T-helper 9 cell (primary cell): Measurements from ENCODE around the gene PLA2G2F.

Source experiments
- DNase-seq: peaks from one replicate; pipeline ENCODE4 v3.0.0-alpha.2; 2020
- total RNA-seq, 2 donors: gene quantifications; one replicate each; lab custom pipeline; 2026; lab: John Stamatoyannopoulos, UW

The PLA2G2F gene, protein sequence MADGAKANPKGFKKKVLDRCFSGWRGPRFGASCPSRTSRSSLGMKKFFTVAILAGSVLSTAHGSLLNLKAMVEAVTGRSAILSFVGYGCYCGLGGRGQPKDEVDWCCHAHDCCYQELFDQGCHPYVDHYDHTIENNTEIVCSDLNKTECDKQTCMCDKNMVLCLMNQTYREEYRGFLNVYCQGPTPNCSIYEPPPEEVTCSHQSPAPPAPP
- total RNA-seq: 0 reads per million in 2 donors

DNA sequence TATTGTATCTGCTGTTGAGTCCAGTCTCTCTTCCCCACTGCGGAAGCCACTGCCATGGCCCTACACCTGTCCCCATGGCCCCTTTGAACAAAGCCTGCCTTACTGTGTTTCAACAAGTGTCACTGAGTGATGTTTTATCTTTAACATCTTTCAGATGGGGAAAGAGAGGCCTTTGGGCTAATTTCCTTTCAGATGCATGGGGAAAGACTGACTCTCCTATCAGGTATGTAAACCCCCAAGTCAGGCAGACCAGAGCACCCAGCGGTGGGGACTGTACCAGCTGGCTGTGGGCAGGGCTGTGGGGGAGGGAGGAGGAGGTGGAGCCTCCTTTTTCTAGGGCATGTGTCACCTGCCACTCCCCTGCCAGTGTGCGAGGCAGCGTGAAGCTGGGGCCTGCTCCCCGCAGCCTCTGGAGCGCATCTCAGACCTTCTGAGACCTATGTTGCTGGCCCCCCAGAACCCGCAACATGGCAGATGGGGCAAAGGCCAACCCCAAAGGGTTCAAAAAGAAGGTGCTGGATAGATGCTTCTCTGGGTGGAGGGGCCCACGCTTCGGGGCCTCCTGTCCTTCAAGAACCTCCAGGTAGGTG, at the start of gene PLA2G2F:
TSS of gene PLA2G2F (plus strand) at position 363 of the 590 bp plus-strand sequence. CDS start at position 468, 105 bp downstream.
- DNase-seq: no peak

DNA sequence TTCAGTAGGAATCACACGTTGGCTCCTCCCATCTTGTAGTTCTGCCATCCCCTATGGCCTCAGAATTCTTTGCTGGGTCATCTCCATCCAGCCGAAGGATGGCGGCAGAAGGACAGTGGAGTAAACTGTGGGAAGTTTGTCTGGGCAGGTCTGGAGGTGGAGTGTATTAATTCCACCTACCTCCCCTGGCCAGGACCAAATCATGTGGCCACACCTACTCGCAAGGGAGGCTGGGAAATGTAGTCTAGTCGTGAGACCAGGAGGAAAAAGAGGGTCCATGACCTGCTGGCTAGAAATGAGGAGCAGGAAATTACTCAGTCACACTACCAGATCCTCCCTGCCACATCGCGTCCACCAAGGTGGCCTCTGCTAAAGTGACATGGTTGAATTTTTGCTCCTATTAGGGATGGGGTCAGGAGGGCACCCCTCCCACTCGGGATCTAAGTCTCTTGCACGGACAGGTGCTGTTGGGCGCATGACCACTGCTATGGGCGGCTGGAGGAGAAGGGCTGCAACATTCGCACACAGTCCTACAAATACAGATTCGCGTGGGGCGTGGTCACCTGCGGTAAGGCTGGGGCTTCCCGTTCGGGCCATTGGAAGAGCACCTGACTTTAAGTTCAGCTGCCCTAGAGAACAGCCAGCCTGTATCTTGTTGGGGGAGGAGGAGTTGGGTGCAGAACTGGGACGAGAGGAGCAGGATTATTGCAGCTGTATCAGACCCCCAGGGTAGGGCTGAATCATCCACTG, 49.6 kb upstream of the PLA2G2F start:
- DNase-seq: no peak

DNA sequence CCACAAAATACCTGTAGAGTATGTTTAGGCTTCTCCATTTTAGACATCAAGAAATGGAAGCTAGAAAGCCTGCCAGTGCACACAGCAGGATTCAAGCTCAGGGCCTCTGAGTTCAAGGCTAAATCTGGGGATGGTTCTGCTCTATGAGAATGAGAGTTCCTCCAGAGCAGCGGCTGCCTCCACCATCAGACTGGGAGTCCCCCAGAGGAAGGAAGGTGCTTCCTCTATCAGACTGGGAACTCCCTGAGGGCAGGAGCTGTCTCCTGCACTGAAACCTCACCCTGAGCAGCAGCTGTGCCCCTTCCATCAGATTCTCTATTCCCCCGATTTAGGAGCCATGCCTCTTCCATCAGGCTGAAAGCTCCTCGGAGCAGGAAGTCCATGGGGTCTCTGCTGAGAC, 49.0 kb upstream of the PLA2G2F start:
- no peak for DNase-seq

DNA sequence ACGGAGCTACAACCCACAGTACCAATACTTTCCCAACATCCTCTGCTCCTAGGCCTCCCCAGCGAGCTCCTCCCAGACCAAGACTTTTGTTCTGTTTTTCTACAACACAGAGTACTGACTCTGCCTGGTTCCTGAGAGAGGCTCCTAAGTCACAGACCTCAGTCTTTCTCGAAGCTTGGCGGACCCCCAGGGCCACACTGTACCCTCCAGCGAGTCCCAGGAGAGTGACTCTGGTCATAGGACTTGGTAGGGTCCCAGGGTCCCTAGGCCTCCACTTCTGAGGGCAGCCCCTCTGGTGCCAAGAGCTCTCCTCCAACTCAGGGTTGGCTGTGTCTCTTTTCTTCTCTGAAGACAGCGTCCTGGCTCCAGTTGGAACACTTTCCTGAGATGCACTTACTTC, 48.5 kb upstream of the PLA2G2F start:
- no peak for DNase-seq

DNA sequence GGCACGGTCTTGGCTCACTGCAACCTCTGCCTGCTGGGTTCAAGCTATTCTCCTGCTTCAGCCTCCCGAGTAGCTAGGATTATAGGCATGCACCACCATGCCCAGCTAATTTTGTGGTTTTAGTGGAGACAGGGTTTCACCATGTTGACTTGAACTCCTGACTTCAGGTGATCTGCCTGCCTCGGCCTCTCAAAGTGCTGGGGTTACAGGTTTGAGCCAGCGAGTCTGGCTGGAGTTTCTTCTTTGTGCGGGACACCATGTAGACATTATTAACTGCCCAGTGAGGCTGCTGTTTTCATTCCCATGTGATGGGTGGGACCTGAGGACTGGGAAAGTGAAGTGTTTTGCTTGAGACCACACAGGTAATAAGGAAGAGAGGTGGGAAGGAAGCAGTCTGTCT, 45.8 kb upstream of the PLA2G2F start:
- no peak for DNase-seq

DNA sequence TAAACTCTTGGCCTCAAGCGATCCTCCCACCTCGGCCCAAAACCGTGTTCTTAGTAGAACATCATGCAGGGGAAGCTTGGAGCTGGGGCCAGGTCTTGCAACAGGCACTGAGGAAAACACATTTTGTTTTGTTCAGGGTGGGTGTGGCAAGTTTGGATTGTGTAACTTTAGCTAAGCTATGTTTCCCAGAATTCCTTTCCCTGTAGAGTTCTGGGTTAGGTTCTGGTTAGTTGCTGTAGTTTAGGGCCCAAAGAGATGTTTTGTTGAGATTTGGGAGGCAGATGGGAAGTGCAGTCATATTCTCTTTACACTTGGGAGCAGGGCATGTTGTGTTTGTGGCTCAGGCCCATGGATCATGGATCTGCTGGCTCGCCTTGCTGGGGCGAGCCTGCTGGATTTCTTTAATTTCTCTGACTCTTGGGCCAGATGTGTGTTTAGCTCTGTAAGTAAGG, 45.2 kb upstream of the PLA2G2F start:
- no peak for DNase-seq

DNA sequence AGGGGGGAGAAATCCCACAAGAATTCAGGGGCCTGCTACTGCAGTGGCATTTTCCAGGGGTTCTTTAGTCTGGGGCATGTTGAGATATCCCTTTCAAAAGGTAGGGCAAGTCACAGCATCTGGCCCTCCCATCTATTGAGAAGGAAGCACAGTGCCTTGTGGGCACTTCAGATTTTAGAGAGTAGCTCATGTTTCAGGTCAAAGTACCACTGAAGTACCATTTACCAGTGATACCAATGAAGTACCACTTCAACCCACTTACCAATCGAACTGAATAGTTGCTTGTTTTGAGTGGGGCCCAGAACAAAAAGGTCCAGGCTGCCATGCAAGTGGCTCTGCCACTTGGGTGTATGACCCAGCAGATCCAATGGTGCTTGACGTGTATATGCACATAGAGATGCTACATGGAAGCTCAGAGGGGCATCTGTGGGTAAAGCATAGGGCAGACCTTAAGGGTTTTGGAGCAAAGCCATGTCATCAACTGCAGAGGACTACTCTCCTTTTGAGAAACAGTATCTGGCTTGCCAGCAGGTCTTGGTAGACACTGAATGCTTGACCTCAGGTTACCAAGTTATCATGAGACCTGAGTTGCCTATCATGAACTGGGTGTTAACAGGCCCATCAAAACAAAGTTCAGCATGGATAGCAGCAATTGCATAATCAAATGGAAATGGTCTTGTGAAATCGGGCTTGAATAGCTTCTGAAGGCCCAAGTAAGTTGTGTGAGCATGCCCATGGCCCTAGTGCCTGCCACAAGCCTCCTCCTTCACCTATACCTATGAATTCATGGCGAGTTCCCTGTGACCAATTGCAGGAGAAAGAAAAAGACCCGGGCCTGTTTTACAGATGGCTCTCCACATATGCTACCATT, 43.3 kb upstream of the PLA2G2F start:
- no peak for DNase-seq

DNA sequence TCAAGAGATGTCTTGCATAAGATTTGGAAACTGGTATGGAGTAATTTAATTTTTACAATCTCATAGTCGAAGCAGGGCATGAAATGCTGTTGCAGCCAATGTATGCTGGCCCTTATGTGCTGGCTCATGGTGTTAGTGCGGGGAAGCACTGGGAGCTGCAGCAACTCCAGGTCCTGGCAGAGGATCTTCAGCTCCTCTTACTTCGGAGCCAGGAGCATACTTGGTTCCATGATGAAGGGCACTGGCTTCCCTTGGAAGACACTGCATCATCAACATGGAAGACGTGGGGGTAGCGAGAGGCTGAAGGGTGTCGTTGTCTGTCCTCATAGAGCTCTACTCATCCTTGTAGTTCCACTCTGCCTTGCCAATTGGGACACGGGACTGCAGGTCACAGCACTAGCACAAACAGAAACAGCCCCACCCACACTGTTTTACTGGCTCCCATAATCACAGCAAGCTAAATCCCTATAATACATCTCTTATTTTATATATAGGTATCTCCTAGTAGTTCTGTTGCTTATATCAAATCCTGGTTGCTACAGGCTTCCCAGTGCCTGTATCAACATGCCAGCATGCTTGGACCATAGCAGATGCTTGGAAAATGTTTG, 42.2 kb upstream of the PLA2G2F start:
- DNase-seq: no peak

DNA sequence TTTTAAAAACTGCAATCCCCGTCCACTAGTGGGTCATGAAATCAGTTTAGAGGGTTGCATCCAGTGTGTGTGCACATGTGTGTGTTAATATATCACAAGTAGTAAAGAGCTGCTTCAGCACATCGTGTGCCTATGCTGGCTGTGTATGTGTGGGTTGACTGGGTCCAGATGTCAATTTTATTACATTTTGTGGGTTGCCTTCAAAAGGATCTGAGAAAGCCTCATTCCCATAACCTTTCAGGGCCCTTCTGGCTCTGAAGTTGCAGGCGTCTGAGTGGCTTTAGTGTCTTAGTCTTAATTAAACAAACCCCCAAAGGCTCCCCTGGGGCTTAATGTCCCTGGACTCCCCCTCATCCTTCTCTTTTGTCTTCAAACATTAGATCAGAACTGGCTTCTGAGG, 39.6 kb upstream of the PLA2G2F start:
- DNase-seq: no peak

DNA sequence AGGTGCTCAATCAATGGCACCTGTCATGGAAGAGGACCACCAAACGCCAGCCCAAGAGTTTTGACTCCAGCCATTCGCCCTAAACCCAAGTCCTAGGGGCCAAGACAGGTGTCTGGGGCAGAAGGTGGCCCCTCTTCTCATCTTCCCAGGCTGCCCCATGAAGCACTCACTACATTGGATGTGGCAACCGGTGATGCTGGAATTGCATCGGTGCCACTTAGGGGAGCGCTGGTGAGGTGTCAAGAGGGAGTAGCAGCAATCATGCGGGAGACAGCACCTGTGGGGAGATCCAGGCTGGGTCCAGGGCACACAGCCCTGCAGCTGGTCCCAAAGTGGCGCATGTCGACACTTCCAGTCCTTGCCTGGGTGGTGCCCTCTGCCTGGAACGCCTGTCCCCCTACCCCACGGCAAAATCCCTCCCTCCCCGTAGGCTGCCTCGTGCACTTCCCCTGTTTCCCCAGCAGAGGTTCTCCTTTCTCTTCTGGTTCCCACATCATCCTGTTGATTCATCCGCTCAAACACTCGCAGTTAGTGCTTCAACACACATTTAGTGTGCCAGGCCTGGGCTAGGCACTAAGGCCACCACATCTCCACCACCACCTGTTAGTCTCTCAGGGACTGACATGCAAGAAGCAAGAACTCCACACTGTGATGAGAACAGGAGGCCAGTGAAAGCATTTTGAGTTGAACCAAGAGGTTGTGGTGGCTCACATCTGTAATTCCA, 38.3 kb upstream of the PLA2G2F start:
- DNase-seq: no peak

DNA sequence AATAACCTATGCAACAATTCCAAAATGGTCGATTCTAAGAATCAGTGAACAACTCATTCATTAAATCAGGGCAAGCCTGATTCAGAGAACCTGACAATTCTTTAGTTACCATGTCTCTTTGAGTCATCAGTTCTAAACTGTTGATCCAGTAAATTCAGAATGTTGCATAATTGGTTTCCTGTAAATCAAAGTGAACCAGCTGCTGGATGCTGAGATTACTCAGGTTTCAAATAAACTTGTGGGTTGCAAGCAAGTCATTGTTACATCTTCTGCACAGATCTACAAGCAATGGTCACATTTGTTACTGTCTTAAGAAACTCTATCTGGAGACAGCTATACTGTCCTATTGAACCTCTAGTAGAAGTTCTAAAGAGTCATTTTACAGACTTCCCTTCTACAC, 36.2 kb upstream of the PLA2G2F start:
- DNase-seq: no peak

DNA sequence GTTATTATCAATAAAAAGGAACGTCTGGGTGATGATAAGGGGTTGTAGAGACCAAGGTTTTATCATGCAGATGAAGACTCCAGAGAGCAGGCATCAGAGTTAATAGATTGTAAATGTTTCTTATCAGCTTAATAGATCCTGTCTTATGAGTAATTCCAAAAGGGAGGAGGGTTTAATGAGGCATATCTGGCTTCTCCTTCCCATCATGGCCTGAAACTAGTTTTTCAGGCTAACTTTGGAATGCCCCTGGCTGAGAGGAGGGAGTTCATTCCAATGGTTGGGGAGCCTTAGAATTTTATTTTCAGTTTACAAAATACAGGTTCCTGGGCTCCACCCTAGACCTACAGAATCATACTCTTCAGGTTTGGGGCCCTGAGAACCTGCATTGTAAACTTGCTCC, 33.3 kb upstream of the PLA2G2F start:
- no peak for DNase-seq

DNA sequence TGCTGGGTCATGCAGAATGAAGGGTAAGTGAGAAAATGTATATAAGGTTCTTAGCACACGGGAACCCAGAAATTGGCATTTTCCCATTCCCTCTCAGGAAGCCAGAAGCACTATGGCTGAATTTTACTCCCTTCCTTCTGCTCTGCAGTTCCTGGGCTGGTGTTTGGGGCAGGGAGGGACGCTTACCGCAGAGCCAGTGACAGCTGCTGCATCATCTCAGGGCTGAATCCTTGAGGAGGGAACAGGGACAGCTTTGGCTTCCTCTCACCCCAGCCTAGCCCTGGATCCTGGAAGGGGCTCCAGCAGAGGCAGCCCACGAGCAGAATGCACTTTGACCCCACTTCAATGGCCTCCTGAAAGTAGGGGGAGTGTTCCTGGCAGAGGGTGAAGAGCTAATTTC, 31.8 kb upstream of the PLA2G2F start:
- no peak for DNase-seq

DNA sequence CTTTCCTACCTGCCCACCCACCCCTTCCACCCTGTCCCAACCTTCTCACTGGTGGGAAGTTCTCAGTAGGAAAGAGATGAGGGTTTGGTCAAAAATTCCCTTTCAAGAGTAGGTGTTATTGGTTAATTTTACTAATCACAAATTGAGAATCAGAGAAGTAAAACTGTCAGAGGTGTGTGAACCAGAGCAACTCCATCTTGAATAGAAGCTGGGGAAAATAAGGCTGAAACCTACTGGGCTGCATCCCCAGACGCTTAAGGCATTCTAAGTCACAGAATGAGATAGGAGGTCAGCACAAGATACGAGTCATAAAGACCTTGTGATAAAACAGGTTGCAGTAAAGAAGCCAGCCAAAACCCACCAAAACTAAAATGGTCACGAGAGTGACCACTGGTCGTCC, 31.3 kb upstream of the PLA2G2F start:
- DNase-seq: no peak

DNA sequence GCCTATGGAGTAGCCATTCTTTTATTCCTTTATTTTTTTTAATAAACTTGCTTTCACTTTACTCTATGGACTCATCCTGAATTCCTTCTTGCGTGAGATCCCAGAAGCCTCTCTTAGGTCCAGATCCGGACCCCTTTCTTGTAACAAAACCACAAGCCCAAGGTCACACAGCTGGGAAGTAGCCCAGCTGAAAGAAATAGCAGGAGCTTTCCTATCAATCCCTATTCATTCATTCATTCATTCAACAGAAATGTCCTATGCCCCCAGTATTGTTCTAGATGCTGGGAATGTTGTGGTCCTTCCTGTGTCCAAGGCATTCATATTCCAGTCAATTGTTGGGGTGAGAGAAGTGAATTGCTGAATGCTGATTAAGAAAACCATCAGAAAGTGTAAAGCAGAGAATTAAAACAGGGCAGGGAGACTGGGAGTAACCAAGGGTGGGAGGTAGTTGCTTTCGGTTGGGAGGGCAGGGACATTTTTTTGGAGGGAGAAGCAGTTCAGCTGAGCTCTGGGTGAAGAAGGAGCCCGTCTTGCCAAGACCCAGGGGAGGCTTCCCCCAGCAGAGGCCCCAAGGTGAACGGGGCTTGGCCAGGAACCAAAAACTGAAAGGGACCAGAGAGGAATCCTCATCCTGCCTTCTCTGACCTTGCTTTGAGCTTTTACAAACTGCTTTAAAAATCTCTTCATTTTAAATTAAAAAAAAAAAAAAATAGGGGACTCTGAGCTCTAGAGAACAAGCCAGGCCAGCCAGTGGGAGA, 30.6 kb upstream of the PLA2G2F start:
- DNase-seq: no peak

DNA sequence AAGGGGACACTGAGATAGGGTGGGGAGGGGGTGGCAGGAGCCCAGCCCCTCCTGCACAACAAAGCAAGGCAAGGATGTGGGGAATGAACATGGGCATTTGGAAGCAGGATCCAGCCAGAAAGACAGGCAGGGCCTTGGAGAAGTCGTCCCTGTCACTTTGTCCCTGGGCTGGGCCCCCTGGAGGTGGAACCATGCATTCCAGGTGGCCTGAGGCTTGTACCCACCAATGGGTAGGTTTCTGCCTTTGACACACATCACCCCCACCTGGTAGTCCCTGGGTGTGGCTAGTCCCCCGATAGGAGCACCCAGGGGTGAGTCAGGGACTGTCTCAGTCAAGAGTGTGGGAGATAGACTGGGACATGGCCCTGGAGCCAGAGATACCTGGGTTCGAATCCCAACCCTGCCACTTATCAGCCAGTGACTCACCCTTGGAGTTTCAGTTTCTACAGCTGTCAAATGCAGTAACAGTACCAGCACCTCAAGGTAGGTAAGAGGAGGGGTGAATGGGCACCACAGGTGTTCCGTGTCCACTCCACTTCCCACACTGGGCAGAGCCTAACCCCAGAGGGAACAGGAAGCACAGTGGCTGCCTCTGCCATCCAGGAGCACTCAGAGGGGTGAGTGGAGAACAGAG, 29.8 kb upstream of the PLA2G2F start:
- DNase-seq: no peak

DNA sequence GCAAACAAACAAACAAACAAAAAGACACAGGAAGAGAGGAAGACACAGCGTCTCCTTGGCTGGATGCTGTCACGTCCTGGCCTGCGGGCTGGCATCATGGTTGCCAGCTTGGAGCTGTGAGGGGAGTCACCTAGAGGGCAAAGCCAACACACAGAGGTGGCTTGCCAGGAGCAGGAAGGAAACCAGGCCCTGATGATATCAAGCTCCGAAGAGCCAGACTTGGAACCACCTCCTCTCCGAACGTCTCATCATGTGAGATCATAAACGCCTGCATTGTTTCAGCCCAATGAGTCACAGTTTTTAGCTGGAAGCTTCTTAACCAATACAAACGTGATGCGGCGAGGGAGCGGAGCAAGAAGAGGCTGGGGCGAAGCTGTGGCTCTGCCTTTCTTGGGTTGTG, 28.4 kb upstream of the PLA2G2F start:
- no peak for DNase-seq

DNA sequence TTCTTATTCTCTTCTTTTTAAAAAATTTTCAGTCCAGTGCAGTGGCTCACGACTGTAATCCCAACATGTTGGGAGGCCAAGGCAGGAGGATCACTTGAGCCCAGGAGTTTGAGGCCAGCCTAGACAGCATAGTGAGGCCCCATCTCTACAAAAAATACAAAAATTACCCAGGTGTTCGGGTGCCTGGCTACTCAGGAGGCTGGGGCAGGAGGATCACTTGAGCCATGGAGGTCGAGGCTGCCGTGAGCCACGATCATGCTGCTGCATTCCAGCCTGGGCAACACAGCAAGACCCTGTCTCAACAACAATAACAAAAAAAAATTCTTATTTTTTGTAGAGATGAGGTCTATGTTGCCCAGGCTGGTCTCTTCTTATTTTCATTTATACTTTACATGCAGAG, 27.7 kb upstream of the PLA2G2F start:
- DNase-seq: no peak

DNA sequence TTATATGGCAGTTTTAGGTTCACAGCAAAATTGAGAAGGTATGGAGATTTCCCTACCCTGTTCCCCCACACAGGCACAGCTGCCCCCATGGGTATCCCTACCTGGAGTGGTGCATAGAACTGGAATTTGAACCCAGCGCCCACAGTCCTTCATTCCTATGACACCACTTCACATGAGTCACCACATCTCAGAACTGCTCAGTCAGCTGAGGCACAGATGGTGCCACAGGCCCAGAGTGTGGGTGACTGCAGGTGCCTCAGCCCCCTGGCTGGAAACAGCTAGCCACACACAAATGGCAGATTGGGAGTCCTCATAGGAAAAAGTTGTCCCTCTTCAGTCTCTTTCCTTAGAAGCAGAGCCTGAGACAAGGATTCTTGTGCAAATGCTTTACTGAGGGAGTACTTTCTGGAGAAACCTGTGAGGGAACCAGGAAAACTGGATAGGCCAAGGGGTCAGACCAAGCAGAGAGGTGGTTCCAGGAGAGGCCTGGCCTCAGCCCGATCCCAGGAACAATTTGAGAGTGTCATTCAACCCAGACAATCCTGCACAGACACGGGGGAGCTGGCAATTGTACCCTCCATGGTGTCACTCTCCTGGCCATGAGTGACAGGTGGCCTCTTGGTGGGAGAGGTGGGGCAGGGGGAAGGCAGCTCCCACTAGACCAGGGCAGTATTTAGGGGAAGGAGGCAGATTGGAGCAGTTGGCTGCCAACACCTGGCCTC, 26.7 kb upstream of the PLA2G2F start:
- no peak for DNase-seq

DNA sequence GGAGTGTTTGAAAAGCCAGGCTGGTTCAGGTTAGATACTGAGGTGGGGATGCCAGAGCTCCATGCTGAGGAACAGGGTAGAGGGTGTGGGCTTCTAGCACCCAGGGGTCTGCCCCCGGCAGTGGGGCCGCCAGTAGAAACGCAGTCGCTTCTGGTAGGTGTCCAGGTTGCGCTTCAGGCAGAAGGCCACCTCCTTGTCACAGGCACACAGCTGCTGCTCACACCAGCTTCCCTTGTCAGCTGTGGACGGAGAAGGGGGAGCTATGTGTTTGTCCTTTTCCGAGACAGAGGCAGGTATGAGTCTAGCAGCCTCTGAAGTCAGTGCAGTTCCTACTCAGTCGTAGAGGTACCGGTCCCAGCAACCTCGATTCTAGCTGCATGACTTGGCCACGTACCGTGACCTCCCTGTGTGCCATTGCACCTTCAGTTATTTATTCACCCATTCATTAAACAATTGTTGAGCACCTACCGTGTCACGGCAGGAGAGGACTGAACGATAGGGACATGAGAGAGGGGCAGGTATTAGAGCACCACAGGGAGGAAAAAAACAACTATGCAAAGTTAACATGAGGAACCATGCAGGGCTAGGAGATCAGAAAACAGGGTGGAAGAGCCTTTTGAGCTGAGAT, 25.0 kb upstream of the PLA2G2F start:
- no peak for DNase-seq
